H1 (cell line): ENCODE measurements around the gene PAX3. TPM values are rescaled to one million over a fixed set of nuclear protein-coding genes. Genes with fewer than 3 reads are reported as not detected.

Experiments
- EZH2 ChIP-seq: fragments of 200-600 bp; sonication (generic); IDR thresholded peaks from 2 replicates; pipeline ENCODE4 v1.7.1; 2012; ENCODE audit warnings: low read depth, mild to moderate bottlenecking, moderate library complexity, low read length, inconsistent platforms; ENCODE audit not compliant: severe bottlenecking
- NRF1 ChIP-seq: IDR thresholded peaks from 2 replicates; pipeline ENCODE4 v1.6.1; 2011; ENCODE audit warnings: mild to moderate bottlenecking, low read depth, low read length, improper control_type of control experiment
- POLR2A ChIP-seq, 2 experiments: IDR thresholded peaks; 1 replicate in 1 of 2; 2 replicates in 1 of 2; pipeline ENCODE4 v1.6.1; 2011; ENCODE audit warnings: low read depth in 2 of 2, low read length in 2 of 2, mild to moderate bottlenecking in 2 of 2; ENCODE audit errors: control extremely low read depth in 1 of 2
- RBBP5 ChIP-seq: IDR thresholded peaks from 2 replicates; pipeline ENCODE4 v1.7.1; 2012; ENCODE audit warnings: low read depth, mild to moderate bottlenecking, inconsistent platforms, low read length, moderate library complexity, borderline replicate concordance
- SAP30 ChIP-seq: fragments of 300-600 bp; sonication (generic); IDR thresholded peaks from 2 replicates; pipeline ENCODE4 v1.7.1; 2012; ENCODE audit warnings: low read length, moderate library complexity, mild to moderate bottlenecking, inconsistent platforms; ENCODE audit not compliant: insufficient read depth, insufficient replicate concordance
- SP1 ChIP-seq: IDR thresholded peaks from 2 replicates; pipeline ENCODE4 v1.6.1; 2011; ENCODE audit warnings: low read depth, low read length
- SRF ChIP-seq: IDR thresholded peaks from 2 replicates; pipeline ENCODE4 v1.6.1; 2011; ENCODE audit warnings: mild to moderate bottlenecking, low read depth, low read length, moderate library complexity
- YY1 ChIP-seq: IDR thresholded peaks from 2 replicates; pipeline ENCODE4 v1.6.1; 2011; ENCODE audit warnings: low read depth, mild to moderate bottlenecking, low read length
- polyA plus RNA-seq, 7 experiments: library from polyadenylated mRNA; depleted of rRNA in 3 of 7; stranded (reverse) in 5 of 7; unstranded in 2 of 7; fragments of >200 nt in 5 of 7; fragments of 200-250 nt in 2 of 7; gene quantifications; 1 replicate in 5 of 7; 2 replicates in 1 of 7; 4 replicates in 1 of 7; pipeline versions ENCODE4 v1.2.1 to v1.2.3, GENCODE V29; 2011 to 2013; ENCODE audit warnings: missing spikeins in 2 of 7, mixed read lengths in 2 of 7
- total RNA-seq: library from RNA; stranded (reverse); fragmentation: NEBNext Ultra II Directional; extraction: Animal tissue kit (Norgen Biotek cat#: 25700); gene quantifications from 2 replicates; pipeline ENCODE4 v1.2.1, GENCODE V29; 2021
- TF ChIP-seq, protein P1 (sequence below), 3 experiments: IDR thresholded peaks; 1 replicate in 2 of 3; 2 replicates in 1 of 3; pipeline versions ENCODE4 v1.5.1 to v1.6.1; 2011; ENCODE audit warnings: low read length in 3 of 3, mild to moderate bottlenecking in 3 of 3, inconsistent platforms in 2 of 3, low read depth in 1 of 3, moderate library complexity in 1 of 3; ENCODE audit not compliant: insufficient read depth in 1 of 3; ENCODE audit errors: control extremely low read depth in 1 of 3

Gene PAX3
- total and polyA plus RNA-seq, 2 of the 8 experiments (the other 6 are each of a cell fraction or from before 2014, with no cell fraction given), result 0.33 TPM; not detected in 1

DNA sequence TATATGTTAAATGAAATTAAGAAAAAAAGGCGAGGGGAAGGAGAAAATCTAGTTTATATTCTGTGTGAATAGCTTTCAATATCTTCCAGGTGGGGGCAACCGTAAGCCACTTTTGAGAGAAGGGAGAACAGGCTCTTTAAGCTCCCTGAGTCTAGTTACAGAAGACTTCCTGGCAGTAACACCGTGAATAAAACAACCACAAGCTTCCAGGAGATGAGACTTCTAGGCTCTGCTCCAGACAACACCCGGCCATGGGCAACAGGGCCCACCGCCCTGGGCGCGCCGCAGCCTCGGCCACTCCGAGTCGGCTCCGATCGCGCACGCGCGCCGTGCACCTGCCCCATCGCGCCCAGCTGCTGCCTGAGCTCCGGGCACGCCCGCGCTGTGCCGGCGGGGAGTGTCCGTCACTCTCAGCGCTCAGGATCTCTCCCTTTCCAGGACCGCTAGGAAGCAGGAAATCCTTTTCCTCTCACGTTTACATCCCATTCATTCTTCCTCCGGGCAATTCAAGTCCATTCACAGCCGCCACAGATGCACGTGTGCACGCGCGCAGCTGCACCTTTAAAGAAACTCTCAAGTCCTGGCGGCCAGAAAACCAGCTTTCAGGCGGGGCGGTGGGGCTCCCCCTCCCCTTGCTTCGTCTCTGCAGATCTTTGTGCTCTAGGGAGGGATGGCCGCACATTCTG lies 19.4 kb upstream of the PAX3 start (continued):
- TF ChIP-seq SP1 (no peak), POLR2A (IDR thresholded peaks at IDR 0.05; ENCODE audit: control extremely low read depth in 1 of 2, low read depth in 2 of 2, low read length in 2 of 2) (no peak), SAP30 (peak; percentile 36), SRF (no peak), RBBP5 (peak; percentile 86), YY1 (peak; percentile 59), NRF1 (peak; percentile 36), EZH2 (peak; percentile 78)
- TF ChIP-seq, protein P1, sequence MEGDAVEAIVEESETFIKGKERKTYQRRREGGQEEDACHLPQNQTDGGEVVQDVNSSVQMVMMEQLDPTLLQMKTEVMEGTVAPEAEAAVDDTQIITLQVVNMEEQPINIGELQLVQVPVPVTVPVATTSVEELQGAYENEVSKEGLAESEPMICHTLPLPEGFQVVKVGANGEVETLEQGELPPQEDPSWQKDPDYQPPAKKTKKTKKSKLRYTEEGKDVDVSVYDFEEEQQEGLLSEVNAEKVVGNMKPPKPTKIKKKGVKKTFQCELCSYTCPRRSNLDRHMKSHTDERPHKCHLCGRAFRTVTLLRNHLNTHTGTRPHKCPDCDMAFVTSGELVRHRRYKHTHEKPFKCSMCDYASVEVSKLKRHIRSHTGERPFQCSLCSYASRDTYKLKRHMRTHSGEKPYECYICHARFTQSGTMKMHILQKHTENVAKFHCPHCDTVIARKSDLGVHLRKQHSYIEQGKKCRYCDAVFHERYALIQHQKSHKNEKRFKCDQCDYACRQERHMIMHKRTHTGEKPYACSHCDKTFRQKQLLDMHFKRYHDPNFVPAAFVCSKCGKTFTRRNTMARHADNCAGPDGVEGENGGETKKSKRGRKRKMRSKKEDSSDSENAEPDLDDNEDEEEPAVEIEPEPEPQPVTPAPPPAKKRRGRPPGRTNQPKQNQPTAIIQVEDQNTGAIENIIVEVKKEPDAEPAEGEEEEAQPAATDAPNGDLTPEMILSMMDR (IDR thresholded peaks at IDR 0.05; ENCODE audit: control extremely low read depth in 1 of 3, insufficient read depth in 1 of 3, low read depth in 1 of 3, low read length in 3 of 3), result peak in 2 of 3 experiments; percentile 17 to 33; a peak in 2 of 4 replicates
